Neural progenitor cell (in vitro differentiated cells): Measurements from ENCODE around the gene FARS2.

Source experiments
- CTCF ChIP-seq: fragments of 200-600 bp; sonication (generic); IDR thresholded peaks from 2 replicates; pipeline ENCODE4 v1.5.1; 2017; ENCODE audit warnings: antibody characterized with exemption, mild to moderate bottlenecking
- EZH2 ChIP-seq: fragments of 200-600 bp; sonication (generic); IDR thresholded peaks from 2 replicates; pipeline ENCODE4 v1.6.1; 2017; ENCODE audit warnings: antibody characterized with exemption, mild to moderate bottlenecking, moderate library complexity

GRCh38 chr6:5653801-5654200 is 392.5 kb downstream of the FARS2 start:
- no peak for TF ChIP-seq CTCF
- no peak for TF ChIP-seq EZH2
